ENCODE results near the gene CDR2L.
"Not testable (repeated sequence)": the region's sequence is repeated elsewhere in the genome, so short reads cannot be mapped to it uniquely, and the experiment has no call there.

The CDR2L gene

GRCh38 chr17:74960570-74961342, 26.7 kb upstream of the CDR2L start:
- DNase-seq: no peak

GRCh38 chr17:74961657-74962350, 25.6 kb upstream of the CDR2L start:
- peak; percentile 59 to 83 (median 75) for DNase-seq

- no peak for DNase-seq
Observed at GRCh38 chr17:74962622-74963394, 24.6 kb upstream of the CDR2L start.

- DNase-seq: no peak
Observed at GRCh38 chr17:74963656-74964055, 23.8 kb upstream of the CDR2L start.

GRCh38 chr17:74964246-74964761, 23.1 kb upstream of the CDR2L start:
- no peak for DNase-seq

GRCh38 chr17:74964988-74965622, 22.3 kb upstream of the CDR2L start:
- DNase-seq: no peak

GRCh38 chr17:74968361-74968780, 19.1 kb upstream of the CDR2L start:
- DNase-seq: no peak

GRCh38 chr17:74969501-74969900, 17.9 kb upstream of the CDR2L start:
- DNase-seq: not testable (repeated sequence)

GRCh38 chr17:74970395-74970794, 17.0 kb upstream of the CDR2L start:
- DNase-seq: no peak

GRCh38 chr17:74971069-74971841, 16.2 kb upstream of the CDR2L start:
- no peak for DNase-seq

GRCh38 chr17:74971842-74972106, 15.7 kb upstream of the CDR2L start:
- no peak for DNase-seq

GRCh38 chr17:74972107-74972972, 15.1 kb upstream of the CDR2L start, which contains the start of gene HID1:
Gene HID1 (minus strand): TSS chr17:74972759. CDS start chr17:74972656, 103 bp downstream.
- DNase-seq: peak; percentile 50 to 83 (median 68)

GRCh38 chr17:74972973-74973328, 14.5 kb upstream of the CDR2L start:
- DNase-seq: no peak

- DNase-seq: no peak
Observed at GRCh38 chr17:74975943-74976342, 11.5 kb upstream of the CDR2L start.

- DNase-seq: no peak
Observed at GRCh38 chr17:74977802-74978201, 9.6 kb upstream of the CDR2L start.

GRCh38 chr17:74978240-74978639, 9.2 kb upstream of the CDR2L start:
- DNase-seq: no peak

GRCh38 chr17:74979408-74980146, 7.9 kb upstream of the CDR2L start:
- no peak for DNase-seq

GRCh38 chr17:74981318-74981978, 6.0 kb upstream of the CDR2L start:
- no peak for DNase-seq

GRCh38 chr17:74981979-74982662, 5.3 kb upstream of the CDR2L start:
- peak; percentile 35 to 80 (median 48) for DNase-seq

Measured in activated naive CD4-positive, alpha-beta T cell (primary cell).